GM12878 (cell line): ENCODE results near the gene GPR62. TPM values are rescaled to one million over a fixed set of nuclear protein-coding genes. Genes with fewer than 3 reads are reported as not detected.

Experiments
- ATF7 ChIP-seq: fragments of 450-650 bp; IDR thresholded peaks from 2 replicates; pipeline ENCODE4 v1.6.1; 2016; ENCODE audit warnings: low read depth, mild to moderate bottlenecking
- BMI1 ChIP-seq: fragments of 450-650 bp; IDR thresholded peaks from 2 replicates; pipeline ENCODE4 v1.6.1; 2016; ENCODE audit warnings: mild to moderate bottlenecking, moderate library complexity, borderline replicate concordance
- CHD1 ChIP-seq: IDR thresholded peaks from 2 replicates; pipeline ENCODE4 v1.6.1; 2012; ENCODE audit warnings: low read depth, low read length, improper control_type of control experiment
- CREB1 ChIP-seq: IDR thresholded peaks from 2 replicates; pipeline ENCODE4 v1.6.1; 2012; ENCODE audit warnings: low read depth, mild to moderate bottlenecking, inconsistent platforms
- EED ChIP-seq: sonication (generic); IDR thresholded peaks from 2 replicates; pipeline ENCODE4 v1.6.1; 2016; ENCODE audit warnings: antibody characterized with exemption, low read depth
- MYC ChIP-seq: IDR thresholded peaks from 2 replicates; pipeline ENCODE4 v1.6.1; 2011; ENCODE audit warnings: mild to moderate bottlenecking, low read length, moderate library complexity, inconsistent platforms; ENCODE audit not compliant: insufficient read depth, insufficient replicate concordance, insufficient read length, severe bottlenecking
- NR2C1 ChIP-seq: fragments of 450-650 bp; IDR thresholded peaks from 2 replicates; pipeline ENCODE4 v1.6.1; 2017; ENCODE audit warnings: antibody characterized with exemption, mild to moderate bottlenecking, moderate library complexity
- POLR2AphosphoS5 ChIP-seq: IDR thresholded peaks from 2 replicates; pipeline ENCODE4 v1.6.1; 2011; ENCODE audit warnings: mild to moderate bottlenecking, low read length, inconsistent platforms
- RCOR1 ChIP-seq: conservative IDR thresholded peaks from 2 replicates; pipeline ENCODE4 v1.6.1; 2012; ENCODE audit warnings: low read depth, low read length, improper control_type of control experiment
- RFX5 ChIP-seq: IDR thresholded peaks from 2 replicates; pipeline ENCODE4 v1.6.1; 2011; ENCODE audit warnings: low read depth, low read length, improper control_type of control experiment
- SIN3A ChIP-seq: IDR thresholded peaks from 2 replicates; pipeline ENCODE4 v1.6.1; 2012; ENCODE audit warnings: low read depth, low read length, improper control_type of control experiment
- SMC3 ChIP-seq: IDR thresholded peaks from 2 replicates; pipeline ENCODE4 v1.6.1; 2011; ENCODE audit warnings: low read length, improper control_type of control experiment, borderline replicate concordance
- ZNF622 ChIP-seq: fragments of 450-650 bp; IDR thresholded peaks from 2 replicates; pipeline ENCODE4 v1.6.1; 2017; ENCODE audit warnings: mild to moderate bottlenecking, inconsistent platforms
- polyA plus RNA-seq, 11 experiments: library from polyadenylated mRNA; depleted of rRNA in 4 of 11; unstranded in 6 of 11; stranded (reverse) in 5 of 11; fragments of >200 nt; fragmentation: Nextera tagmentation in 4 of 11; fragmentation: Illumina TruSeq in 1 of 11; extraction: Ambion mirVana in 4 of 11; extraction: Trizol in 1 of 11; gene quantifications; 1 replicate in 1 of 11; 2 replicates in 10 of 11; pipeline versions ENCODE4 v1.2.1 to v1.2.3, GENCODE V29; 2011 to 2016; ENCODE audit warnings: inconsistent platforms in 2 of 11, missing spikeins in 2 of 11, low read depth in 1 of 11
- total RNA-seq, 4 experiments: library from RNA; depleted of rRNA in 3 of 4; stranded (reverse); fragments of >200 nt in 3 of 4; fragmentation: Illumina TruSeq in 1 of 4; extraction: Trizol in 1 of 4; gene quantifications; 2 replicates each; pipeline versions ENCODE4 v1.2.1 to v1.2.3, GENCODE V29; 2013 to 2021
- TF ChIP-seq, protein P1 (sequence below): IDR thresholded peaks from 2 replicates; pipeline ENCODE4 v1.6.1; 2012; ENCODE audit warnings: improper control_type of control experiment, low read depth, low read length; ENCODE audit not compliant: insufficient replicate concordance

The GPR62 gene
- total and polyA plus RNA-seq, 10 of the 15 experiments (the other 5 are each of a cell fraction or from before 2014, with no cell fraction given): not detected

- TF ChIP-seq, protein P1, sequence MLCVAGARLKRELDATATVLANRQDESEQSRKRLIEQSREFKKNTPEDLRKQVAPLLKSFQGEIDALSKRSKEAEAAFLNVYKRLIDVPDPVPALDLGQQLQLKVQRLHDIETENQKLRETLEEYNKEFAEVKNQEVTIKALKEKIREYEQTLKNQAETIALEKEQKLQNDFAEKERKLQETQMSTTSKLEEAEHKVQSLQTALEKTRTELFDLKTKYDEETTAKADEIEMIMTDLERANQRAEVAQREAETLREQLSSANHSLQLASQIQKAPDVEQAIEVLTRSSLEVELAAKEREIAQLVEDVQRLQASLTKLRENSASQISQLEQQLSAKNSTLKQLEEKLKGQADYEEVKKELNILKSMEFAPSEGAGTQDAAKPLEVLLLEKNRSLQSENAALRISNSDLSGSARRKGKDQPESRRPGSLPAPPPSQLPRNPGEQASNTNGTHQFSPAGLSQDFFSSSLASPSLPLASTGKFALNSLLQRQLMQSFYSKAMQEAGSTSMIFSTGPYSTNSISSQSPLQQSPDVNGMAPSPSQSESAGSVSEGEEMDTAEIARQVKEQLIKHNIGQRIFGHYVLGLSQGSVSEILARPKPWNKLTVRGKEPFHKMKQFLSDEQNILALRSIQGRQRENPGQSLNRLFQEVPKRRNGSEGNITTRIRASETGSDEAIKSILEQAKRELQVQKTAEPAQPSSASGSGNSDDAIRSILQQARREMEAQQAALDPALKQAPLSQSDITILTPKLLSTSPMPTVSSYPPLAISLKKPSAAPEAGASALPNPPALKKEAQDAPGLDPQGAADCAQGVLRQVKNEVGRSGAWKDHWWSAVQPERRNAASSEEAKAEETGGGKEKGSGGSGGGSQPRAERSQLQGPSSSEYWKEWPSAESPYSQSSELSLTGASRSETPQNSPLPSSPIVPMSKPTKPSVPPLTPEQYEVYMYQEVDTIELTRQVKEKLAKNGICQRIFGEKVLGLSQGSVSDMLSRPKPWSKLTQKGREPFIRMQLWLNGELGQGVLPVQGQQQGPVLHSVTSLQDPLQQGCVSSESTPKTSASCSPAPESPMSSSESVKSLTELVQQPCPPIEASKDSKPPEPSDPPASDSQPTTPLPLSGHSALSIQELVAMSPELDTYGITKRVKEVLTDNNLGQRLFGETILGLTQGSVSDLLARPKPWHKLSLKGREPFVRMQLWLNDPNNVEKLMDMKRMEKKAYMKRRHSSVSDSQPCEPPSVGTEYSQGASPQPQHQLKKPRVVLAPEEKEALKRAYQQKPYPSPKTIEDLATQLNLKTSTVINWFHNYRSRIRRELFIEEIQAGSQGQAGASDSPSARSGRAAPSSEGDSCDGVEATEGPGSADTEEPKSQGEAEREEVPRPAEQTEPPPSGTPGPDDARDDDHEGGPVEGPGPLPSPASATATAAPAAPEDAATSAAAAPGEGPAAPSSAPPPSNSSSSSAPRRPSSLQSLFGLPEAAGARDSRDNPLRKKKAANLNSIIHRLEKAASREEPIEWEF: no peak
- no peak for TF ChIP-seq RFX5
- peak; percentile 2; the same call in 1 of the 2 replicates for TF ChIP-seq ATF7
- peak; percentile 65; the same call in 1 of the 2 replicates for TF ChIP-seq CREB1
- TF ChIP-seq SMC3: no peak
- peak; percentile 11; the same call in 1 of the 2 replicates for TF ChIP-seq EED
- peak; percentile 71 for TF ChIP-seq POLR2AphosphoS5
- no peak for TF ChIP-seq ZNF622
- TF ChIP-seq BMI1: no peak
- no peak for TF ChIP-seq RCOR1
- TF ChIP-seq NR2C1: no peak
- no peak for TF ChIP-seq CHD1
- peak; percentile 47; the same call in 1 of the 2 replicates for TF ChIP-seq SIN3A
- peak; percentile 82 for TF ChIP-seq MYC
These were observed 27.8 kb downstream of the GPR62 start, which contains the start of gene ACY1 (continued) for GRCh38 chr3:51982838-51983577.
